ENCODE measurements around the gene FRY. TPM values are rescaled to one million over a fixed set of nuclear protein-coding genes. Genes with fewer than 3 reads are reported as not detected.

The FRY gene
- total RNA-seq, 1 donor from 2014 or later: 4.5 TPM

- no peak overlapping the region for H3K27ac Mint-ChIP-seq (ENCODE audit: unreplicated experiment)
- no peak for DNase-seq (ENCODE audit: low spot score)
- TF ChIP-seq CTCF (IDR thresholded peaks at IDR 0.05; ENCODE audit: unreplicated experiment): no peak
- no peaks in the 10 kb centered on the region for H3K27me3 Mint-ChIP-seq (ENCODE audit: unreplicated experiment)
- H3K9me3 Mint-ChIP-seq (ENCODE audit: unreplicated experiment): no peaks in the 10 kb centered on the region
- no peak overlapping the region for H3K4me3 Mint-ChIP-seq (ENCODE audit: unreplicated experiment)
- no peaks in the 10 kb centered on the region for H3K4me1 Mint-ChIP-seq (ENCODE audit: unreplicated experiment)
- H3K36me3 Mint-ChIP-seq (ENCODE audit: low read depth, unreplicated experiment): peaks cover 4% of the 10 kb centered on the region
Observed at GRCh38 chr13:32340914-32341313, 309.3 kb downstream of the FRY start.

GRCh38 chr13:32347651-32348050 lies 316.1 kb downstream of the FRY start:
- no peaks in the 10 kb centered on the region for H3K9me3 Mint-ChIP-seq (ENCODE audit: unreplicated experiment)
- peaks cover 13% of the 10 kb centered on the region for H3K36me3 Mint-ChIP-seq (ENCODE audit: low read depth, unreplicated experiment)
- no peak for TF ChIP-seq CTCF (IDR thresholded peaks at IDR 0.05; ENCODE audit: unreplicated experiment)
- H3K4me3 Mint-ChIP-seq (ENCODE audit: unreplicated experiment): no peak overlapping the region
- H3K27ac Mint-ChIP-seq (ENCODE audit: unreplicated experiment): no peak overlapping the region
- H3K27me3 Mint-ChIP-seq (ENCODE audit: unreplicated experiment): no peaks in the 10 kb centered on the region
- H3K4me1 Mint-ChIP-seq (ENCODE audit: unreplicated experiment): peaks cover 2% of the 10 kb centered on the region
- DNase-seq (ENCODE audit: low spot score): no peak
